Activated T-cell treated with anti-CD3 and anti-CD28 coated beads, Interleukin-2, amount 50 U/mL, for 72 hours (primary cell): Measurements from ENCODE around the gene SDR39U1. TPM values are rescaled to one million over a fixed set of nuclear protein-coding genes. Genes with fewer than 3 reads are reported as not detected.
A peak's percentile ranks its signal among the peaks of the same experiment; 100 is the strongest.

Experiments used
- ATAC-seq, 2 donors: fragments of 150-1000 bp; cut with Tn5 transposase; replicated peaks in 1 of 2; 2 replicates each; pipeline ENCODE4 v1.10.0; 2021; ENCODE audit warnings: moderate library complexity in 2 of 2, mild to moderate bottlenecking in 1 of 2
- DNase-seq, 2 donors: peaks; one replicate each; pipeline ENCODE4 v3.0.0; 2021 to 2022; ENCODE audit warnings: mixed read lengths in 1 of 2
- H3K27ac Mint-ChIP-seq: one replicate; pipeline ENCODE4 v1.8.0; 2022; ENCODE audit warnings: mild to moderate bottlenecking, moderate library complexity, mixed read lengths
- H3K27me3 Mint-ChIP-seq: one replicate; pipeline ENCODE4 v1.8.0; 2022; ENCODE audit warnings: low read depth, mixed read lengths
- H3K36me3 Mint-ChIP-seq, 2 donors: one replicate each; pipeline ENCODE4 v1.8.0; 2022; ENCODE audit warnings: mixed read lengths in 2 of 2, mild to moderate bottlenecking in 1 of 2; ENCODE audit not compliant: insufficient read depth in 2 of 2
- H3K4me1 Mint-ChIP-seq: one replicate; pipeline ENCODE4 v1.8.0; 2022; ENCODE audit warnings: low read depth, mixed read lengths
- H3K4me3 Mint-ChIP-seq, 2 donors: one replicate each; pipeline ENCODE4 v1.8.0; 2022; ENCODE audit warnings: mild to moderate bottlenecking in 2 of 2, mixed read lengths in 2 of 2, moderate library complexity in 2 of 2
- H3K9me3 Mint-ChIP-seq, 2 donors: one replicate each; pipeline ENCODE4 v1.8.0; 2022; ENCODE audit warnings: mixed read lengths in 2 of 2
- total RNA-seq, 2 donors: library from RNA; stranded (reverse); gene quantifications; one replicate each; pipeline ENCODE4 v1.2.3, GENCODE V29; 2022

The SDR39U1 gene
- total RNA-seq, 2 donors from 2014 or later = 38.5 to 44.8 TPM

GRCh38 chr14:24439830-24440605 is 2.6 kb downstream of the SDR39U1 start:
- ATAC-seq = no peak
- Mint-ChIP-seq H3K4me3 (no peak overlapping the region), H3K4me1 (peaks cover 54% of the 10 kb centered on the region), H3K36me3 (peaks cover 9 to 18% of the 10 kb centered on the region in 2 donors), H3K27ac (peak overlapping the region; percentile 6), H3K27me3 (no peaks in the 10 kb centered on the region), H3K9me3 (no peaks in the 10 kb centered on the region)
- no peak for DNase-seq

GRCh38 chr14:24439257-24439656 is 3.3 kb downstream of the SDR39U1 start:
- Mint-ChIP-seq H3K36me3 (peaks cover 9 to 18% of the 10 kb centered on the region in 2 donors), H3K9me3 (no peaks in the 10 kb centered on the region), H3K27ac (peak overlapping the region; percentile 6), H3K4me1 (peaks cover 60% of the 10 kb centered on the region), H3K27me3 (no peaks in the 10 kb centered on the region), H3K4me3 (no peak overlapping the region)
- DNase-seq = no peak
- no peak for ATAC-seq

GRCh38 chr14:24438223-24439097 is 4.1 kb downstream of the SDR39U1 start:
- no peaks in the 10 kb centered on the region for H3K9me3 Mint-ChIP-seq

GRCh38 chr14:24437736-24438067 is 4.9 kb downstream of the SDR39U1 start:
- peaks cover 54% of the 10 kb centered on the region for H3K4me1 Mint-ChIP-seq
- DNase-seq = no peak
- H3K9me3 Mint-ChIP-seq = no peaks in the 10 kb centered on the region
- peaks cover 5 to 20% of the 10 kb centered on the region in 2 donors for H3K36me3 Mint-ChIP-seq
- H3K27ac Mint-ChIP-seq = no peak overlapping the region
- H3K4me3 Mint-ChIP-seq = no peak overlapping the region
- ATAC-seq = no peak
- no peaks in the 10 kb centered on the region for H3K27me3 Mint-ChIP-seq

More at GRCh38 chr14:24438223-24439097, 4.1 kb downstream of the SDR39U1 start:
- ATAC-seq = no peak
- Mint-ChIP-seq H3K27ac (peak overlapping the region; percentile 75), H3K36me3 (peaks cover 7 to 20% of the 10 kb centered on the region in 2 donors), H3K27me3 (no peaks in the 10 kb centered on the region), H3K4me3 (no peak overlapping the region), H3K4me1 (peaks cover 58% of the 10 kb centered on the region)
- DNase-seq = no peak

GRCh38 chr14:24437020-24437735 is 5.4 kb downstream of the SDR39U1 start:
- DNase-seq = no peak
- Mint-ChIP-seq H3K4me3 (no peak overlapping the region), H3K36me3 (peaks cover 5 to 21% of the 10 kb centered on the region in 2 donors), H3K27ac (peak overlapping the region; percentile 16), H3K4me1 (peaks cover 49% of the 10 kb centered on the region), H3K9me3 (no peaks in the 10 kb centered on the region), H3K27me3 (no peaks in the 10 kb centered on the region)
- no peak for ATAC-seq

GRCh38 chr14:24436355-24437019 is 6.1 kb downstream of the SDR39U1 start:
- peak; percentile 33 to 47 for ATAC-seq
- DNase-seq = peak in 1 of 2 donors; percentile 41
- Mint-ChIP-seq H3K4me1 (peaks cover 50% of the 10 kb centered on the region), H3K27ac (peak overlapping the region; percentile 16), H3K4me3 (no peak overlapping the region), H3K36me3 (peaks cover 8 to 25% of the 10 kb centered on the region in 2 donors), H3K27me3 (no peaks in the 10 kb centered on the region), H3K9me3 (no peaks in the 10 kb centered on the region)

GRCh38 chr14:24435998-24436354 is 6.6 kb downstream of the SDR39U1 start:
- H3K4me3 Mint-ChIP-seq = no peak overlapping the region
- DNase-seq (no peak), ATAC-seq (no peak)
- peak overlapping the region; percentile 59 for H3K27ac Mint-ChIP-seq
- no peaks in the 10 kb centered on the region for H3K27me3 Mint-ChIP-seq
- H3K36me3 Mint-ChIP-seq = peaks cover 8 to 29% of the 10 kb centered on the region in 2 donors
- H3K9me3 Mint-ChIP-seq = no peaks in the 10 kb centered on the region
- peaks cover 50% of the 10 kb centered on the region for H3K4me1 Mint-ChIP-seq

- H3K27ac Mint-ChIP-seq = peak overlapping the region; percentile 59
- DNase-seq (no peak), ATAC-seq (no peak)
- H3K27me3 Mint-ChIP-seq = no peaks in the 10 kb centered on the region
- peaks cover 45% of the 10 kb centered on the region for H3K4me1 Mint-ChIP-seq
- peaks cover 10 to 25% of the 10 kb centered on the region in 2 donors for H3K36me3 Mint-ChIP-seq
- no peaks in the 10 kb centered on the region for H3K9me3 Mint-ChIP-seq
- H3K4me3 Mint-ChIP-seq = no peak overlapping the region
Observed at GRCh38 chr14:24435192-24435810, 7.3 kb downstream of the SDR39U1 start.

GRCh38 chr14:24434676-24435075 is 7.9 kb downstream of the SDR39U1 start:
- Mint-ChIP-seq H3K36me3 (peaks cover 10 to 24% of the 10 kb centered on the region in 2 donors), H3K27ac (peak overlapping the region; percentile 29), H3K4me3 (no peak overlapping the region), H3K27me3 (no peaks in the 10 kb centered on the region), H3K9me3 (no peaks in the 10 kb centered on the region), H3K4me1 (peaks cover 44% of the 10 kb centered on the region)
- ATAC-seq (no peak), DNase-seq (no peak)

- ATAC-seq = no peak
- Mint-ChIP-seq H3K27me3 (no peaks in the 10 kb centered on the region), H3K27ac (no peak overlapping the region), H3K9me3 (no peaks in the 10 kb centered on the region), H3K4me3 (no peak overlapping the region), H3K4me1 (peaks cover 44% of the 10 kb centered on the region), H3K36me3 (peaks cover 10 to 24% of the 10 kb centered on the region in 2 donors)
- no peak for DNase-seq
Observed at GRCh38 chr14:24434036-24434435, 8.5 kb downstream of the SDR39U1 start.

GRCh38 chr14:24432259-24433131 is 10.1 kb downstream of the SDR39U1 start:
- Mint-ChIP-seq H3K36me3 (peaks cover 10 to 24% of the 10 kb centered on the region in 2 donors), H3K27ac (peak overlapping the region; percentile 58), H3K27me3 (no peaks in the 10 kb centered on the region), H3K9me3 (no peaks in the 10 kb centered on the region), H3K4me1 (peaks cover 47% of the 10 kb centered on the region), H3K4me3 (peak overlapping the region in 1 of 2 donors; percentile 90)
- no peak for DNase-seq
- no peak for ATAC-seq
